Measurements from ENCODE around the gene EIF2AK3. TPM values are rescaled to one million over a fixed set of nuclear protein-coding genes. Genes with fewer than 3 reads are reported as not detected.

The EIF2AK3 gene
- total RNA-seq, 2 experiments from 2014 or later, result 17.0 to 29.8 TPM

- H3K4me3 Mint-ChIP-seq, result no peak overlapping the region
- ATAC-seq (no peak), DNase-seq (no peak)
- CTCF ChIA-PET, result no interaction called here
- no peaks in the 10 kb centered on the region for H3K4me1 Mint-ChIP-seq
- H3K27ac Mint-ChIP-seq, result no peak overlapping the region
- H3K27me3 Mint-ChIP-seq, result peaks cover 24% of the 10 kb centered on the region
- H3K36me3 Mint-ChIP-seq, result no peaks in the 10 kb centered on the region
- no peaks in the 10 kb centered on the region for H3K9me3 Mint-ChIP-seq (ENCODE audit: low read depth)
Observed at GRCh38 chr2:88545118-88545517, 82.1 kb downstream of the EIF2AK3 start.

- CTCF ChIA-PET, result no interaction called here
- H3K9me3 Mint-ChIP-seq (ENCODE audit: low read depth), result no peaks in the 10 kb centered on the region
- DNase-seq, result no peak
- no peak for ATAC-seq
- H3K27me3 Mint-ChIP-seq, result peaks cover 11% of the 10 kb centered on the region
- H3K4me3 Mint-ChIP-seq, result no peak overlapping the region
- H3K27ac Mint-ChIP-seq, result no peak overlapping the region
- no peaks in the 10 kb centered on the region for H3K36me3 Mint-ChIP-seq
- no peaks in the 10 kb centered on the region for H3K4me1 Mint-ChIP-seq
Observed at GRCh38 chr2:88543541-88544057, 83.7 kb downstream of the EIF2AK3 start.

DNA sequence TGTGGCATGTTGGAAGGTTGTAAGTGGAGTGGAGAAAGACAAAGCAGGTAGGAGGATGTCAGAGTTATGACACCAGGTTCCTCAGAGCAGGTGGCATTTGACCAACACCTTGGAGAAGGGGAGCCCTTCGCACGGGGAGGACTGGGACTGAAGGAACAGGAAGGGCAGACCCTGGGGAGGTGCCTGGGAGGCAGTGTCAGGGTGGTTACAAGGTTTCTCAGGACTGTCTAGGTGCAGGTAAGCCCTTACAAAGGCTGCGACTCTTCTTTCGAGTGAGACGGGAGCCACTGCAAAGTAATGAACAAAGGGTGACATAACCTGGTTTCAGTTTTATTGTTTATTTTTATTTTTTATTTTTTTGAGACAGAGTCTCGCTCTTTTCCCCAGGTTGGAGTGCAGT lies 84.6 kb downstream of the EIF2AK3 start:
- Mint-ChIP-seq H3K9me3 (ENCODE audit: low read depth) (no peaks in the 10 kb centered on the region), H3K4me3 (no peak overlapping the region), H3K27ac (no peak overlapping the region), H3K36me3 (peaks cover 2% of the 10 kb centered on the region), H3K27me3 (peaks cover 10% of the 10 kb centered on the region), H3K4me1 (peaks cover 4% of the 10 kb centered on the region)
- CTCF ChIA-PET, result no interaction called here
- no peak for ATAC-seq
- DNase-seq, result no peak

DNA sequence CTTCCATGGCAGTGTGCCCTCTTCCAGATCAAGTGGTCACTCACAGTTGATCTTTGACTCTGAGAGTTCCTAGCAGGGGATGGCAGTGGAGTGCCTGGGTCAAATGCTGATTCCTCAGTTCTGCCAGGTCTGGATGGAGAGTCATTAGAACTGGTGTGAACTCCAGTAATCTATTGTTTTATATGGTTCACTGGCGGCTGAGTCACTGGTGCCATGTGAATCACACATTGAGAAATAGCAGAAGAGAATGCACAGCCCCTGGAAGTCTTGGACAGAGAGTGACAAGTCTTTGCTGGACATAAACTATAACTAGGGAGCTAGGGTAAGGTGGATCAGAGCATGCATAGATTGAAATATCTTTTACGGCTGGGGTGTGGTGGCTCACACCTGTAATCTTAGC lies 86.9 kb downstream of the EIF2AK3 start:
- ATAC-seq (no peak), DNase-seq (no peak)
- no peak overlapping the region for H3K4me3 Mint-ChIP-seq
- peaks cover 10% of the 10 kb centered on the region for H3K27me3 Mint-ChIP-seq
- no peak overlapping the region for H3K27ac Mint-ChIP-seq
- H3K36me3 Mint-ChIP-seq, result peaks cover 2% of the 10 kb centered on the region
- H3K9me3 Mint-ChIP-seq (ENCODE audit: low read depth), result no peaks in the 10 kb centered on the region
- CTCF ChIA-PET, result interaction anchor here (0.5 kb wide), 1 partner anchor 9 kb away, joined by 3 read pairs; no protein-coding TSS in a partner anchor
- H3K4me1 Mint-ChIP-seq, result peaks cover 4% of the 10 kb centered on the region

DNA sequence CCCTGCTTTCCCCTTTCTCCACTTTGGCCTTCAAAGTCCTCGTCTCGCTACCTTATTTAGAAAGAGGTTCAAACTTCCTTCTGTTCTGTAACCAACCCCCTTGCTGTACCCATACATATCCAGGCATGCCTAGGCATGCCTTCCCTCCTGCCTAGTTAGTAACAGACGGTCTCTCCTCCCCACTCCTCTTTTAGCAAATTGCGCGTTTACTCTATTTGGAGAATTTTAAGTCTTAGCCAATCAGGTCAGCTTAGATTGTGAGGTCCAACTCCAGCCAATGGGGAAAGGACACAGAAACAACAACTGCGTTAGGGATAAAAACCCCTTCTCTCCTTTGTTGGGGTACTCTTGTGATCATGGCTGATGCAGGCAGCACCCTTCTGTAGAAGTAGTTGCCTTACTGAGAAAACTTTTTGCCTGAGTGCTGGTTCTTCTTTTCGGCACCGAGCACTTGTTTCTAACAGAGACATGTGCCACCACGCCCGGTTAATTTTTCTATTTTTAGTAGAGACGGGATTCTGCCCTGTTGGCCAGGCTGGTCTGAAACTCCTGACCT lies 88.8 kb downstream of the EIF2AK3 start:
- H3K4me3 Mint-ChIP-seq, result no peak overlapping the region
- DNase-seq (no peak), ATAC-seq (no peak)
- H3K9me3 Mint-ChIP-seq (ENCODE audit: low read depth), result no peaks in the 10 kb centered on the region
- H3K27ac Mint-ChIP-seq, result no peak overlapping the region
- H3K27me3 Mint-ChIP-seq, result peaks cover 11% of the 10 kb centered on the region
- peaks cover 2% of the 10 kb centered on the region for H3K36me3 Mint-ChIP-seq
- CTCF ChIA-PET, result no interaction called here
- H3K4me1 Mint-ChIP-seq, result peaks cover 4% of the 10 kb centered on the region

DNA sequence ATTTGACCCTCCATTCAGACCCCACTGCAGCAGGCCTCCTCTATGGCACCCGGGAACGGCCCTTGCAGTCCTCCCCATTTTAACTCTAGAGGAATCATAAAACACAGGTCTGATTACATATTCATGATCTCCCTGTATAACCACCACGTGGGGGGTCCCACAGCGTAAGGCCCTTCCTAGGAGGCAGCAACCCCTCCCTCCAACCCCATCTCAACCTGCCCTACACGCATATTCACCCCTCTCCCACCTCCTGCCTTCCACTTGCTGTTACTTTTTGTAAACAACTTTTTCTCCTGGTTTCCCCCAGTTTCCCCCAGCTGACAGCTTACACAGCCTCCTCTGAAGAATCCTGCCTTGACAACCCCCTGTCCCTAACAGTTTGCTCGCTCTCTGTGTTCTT lies 89.6 kb downstream of the EIF2AK3 start:
- CTCF ChIA-PET, result no interaction called here
- no peak overlapping the region for H3K27ac Mint-ChIP-seq
- peaks cover 10% of the 10 kb centered on the region for H3K27me3 Mint-ChIP-seq
- no peak for ATAC-seq
- no peak overlapping the region for H3K4me3 Mint-ChIP-seq
- DNase-seq, result no peak
- H3K9me3 Mint-ChIP-seq (ENCODE audit: low read depth), result no peaks in the 10 kb centered on the region
- H3K36me3 Mint-ChIP-seq, result peaks cover 2% of the 10 kb centered on the region
- peaks cover 4% of the 10 kb centered on the region for H3K4me1 Mint-ChIP-seq

DNA sequence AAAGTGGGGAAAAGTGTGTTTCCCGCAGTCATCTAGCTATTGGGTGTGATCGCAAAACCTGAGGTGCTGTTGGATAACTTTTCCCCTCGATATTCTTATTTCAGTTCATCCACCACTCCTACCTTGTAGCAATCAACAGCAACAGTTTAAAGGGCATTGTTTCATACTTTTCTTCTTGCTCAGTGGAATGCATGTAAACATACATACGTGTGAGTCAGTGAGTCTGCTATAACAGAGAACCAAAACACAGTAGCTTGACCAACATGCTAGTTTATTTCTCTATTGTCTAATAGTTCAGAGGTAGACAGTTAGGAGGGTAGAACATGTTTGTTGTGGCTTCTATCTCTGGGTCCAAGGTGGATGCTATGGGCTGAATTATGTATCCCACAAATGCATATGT lies 97.2 kb downstream of the EIF2AK3 start:
- H3K27ac Mint-ChIP-seq, result no peak overlapping the region
- CTCF ChIA-PET, result no interaction called here

DNA sequence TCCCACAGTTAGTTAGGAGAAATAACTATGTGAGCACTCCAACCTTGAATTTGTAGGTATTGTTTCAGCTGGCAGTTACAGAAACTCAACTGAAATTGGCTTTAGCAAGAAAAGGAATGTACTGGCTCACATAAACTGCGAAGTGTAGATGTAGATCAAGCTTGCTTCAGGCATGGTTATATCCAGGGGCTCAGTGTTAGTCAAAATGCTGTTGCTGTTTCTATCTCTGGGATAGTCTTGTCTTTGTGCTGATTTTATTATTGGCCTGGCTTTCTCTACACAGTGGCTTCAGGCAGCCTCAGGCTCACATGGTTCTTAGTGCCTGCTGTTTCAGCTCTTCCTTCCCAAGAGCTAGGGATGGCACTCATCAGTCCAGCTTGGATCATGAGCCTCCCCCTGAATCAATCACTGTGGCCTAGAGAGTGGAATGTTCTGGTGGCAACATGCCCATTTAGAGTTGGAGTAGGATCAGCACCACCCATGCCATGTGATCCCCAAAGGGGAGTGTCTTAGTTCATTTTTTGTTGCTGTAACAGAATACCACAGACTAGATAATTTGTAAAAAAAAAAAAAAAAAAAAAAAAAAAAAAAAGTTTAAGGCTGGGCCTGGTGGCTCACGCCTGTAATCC lies 105.7 kb downstream of the EIF2AK3 start:
- Mint-ChIP-seq H3K9me3 (ENCODE audit: low read depth) (no peaks in the 10 kb centered on the region), H3K36me3 (no peaks in the 10 kb centered on the region), H3K27ac (no peak overlapping the region), H3K27me3 (peaks cover 10% of the 10 kb centered on the region), H3K4me3 (no peak overlapping the region), H3K4me1 (no peaks in the 10 kb centered on the region)
- CTCF ChIA-PET, result interaction anchor here (0.6 kb wide), 1 partner anchor 149 kb away, joined by 3 read pairs; no protein-coding TSS in a partner anchor
- no peak for DNase-seq
- no peak for ATAC-seq

More for the DNA sequence above, 97.2 kb downstream of the EIF2AK3 start:
- ATAC-seq (no peak), DNase-seq (no peak)
- H3K9me3 Mint-ChIP-seq (ENCODE audit: low read depth), result no peaks in the 10 kb centered on the region
- H3K4me3 Mint-ChIP-seq, result no peak overlapping the region
- H3K4me1 Mint-ChIP-seq, result no peaks in the 10 kb centered on the region
- no peaks in the 10 kb centered on the region for H3K36me3 Mint-ChIP-seq
- H3K27me3 Mint-ChIP-seq, result peaks cover 9% of the 10 kb centered on the region

DNA sequence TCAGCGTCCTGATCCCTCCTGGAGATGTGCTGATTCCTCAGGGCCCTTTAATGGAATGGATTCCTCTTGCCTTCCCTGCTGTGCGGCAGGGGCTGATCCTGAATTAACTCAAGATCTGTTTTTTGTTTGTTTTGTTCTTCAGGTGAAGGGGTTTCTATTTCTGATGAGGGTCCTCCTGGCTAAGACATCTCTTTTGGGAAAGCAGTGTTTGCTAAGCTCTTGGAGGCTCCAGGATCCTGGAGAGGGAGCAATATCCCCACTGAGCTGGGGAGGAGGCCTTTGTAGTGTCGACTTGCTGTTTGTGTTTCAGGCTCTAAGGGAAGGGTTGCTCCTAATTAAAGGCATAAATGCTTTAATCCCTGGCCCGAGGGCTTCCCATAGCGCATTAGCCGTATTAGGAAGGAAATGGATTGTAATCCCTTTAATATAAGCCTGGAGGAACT lies 109.5 kb downstream of the EIF2AK3 start:
- CTCF ChIA-PET, result no interaction called here
- no peaks in the 10 kb centered on the region for H3K36me3 Mint-ChIP-seq
- no peaks in the 10 kb centered on the region for H3K9me3 Mint-ChIP-seq (ENCODE audit: low read depth)
- no peak for ATAC-seq
- peaks cover 15% of the 10 kb centered on the region for H3K27me3 Mint-ChIP-seq
- H3K27ac Mint-ChIP-seq, result no peak overlapping the region
- no peak for DNase-seq
- no peaks in the 10 kb centered on the region for H3K4me1 Mint-ChIP-seq
- H3K4me3 Mint-ChIP-seq, result no peak overlapping the region

Other genes with a start within 250 kb of the EIF2AK3 start
- gene FOXI3, start 174.8 kb downstream of the EIF2AK3 start, total RNA-seq, result not detected
- gene RPIA, start 64.2 kb upstream of the EIF2AK3 start, total RNA-seq, result 10 to 100 TPM; 42.1 to 54.4 TPM